Measurements from ENCODE around the gene MND1.

- TF ChIP-seq CTCF (IDR thresholded peaks at IDR 0.05) = no peak
- TF ChIP-seq POLR2A (IDR thresholded peaks at IDR 0.05) = no peak
These were observed 1.5 kb downstream of the MND1 start for GRCh38 chr4:153346031-153346430.

All from esophagus squamous epithelium (tissue), 4 donors.